ENCODE measurements around the gene EFNA4. TPM values are rescaled to one million over a fixed set of nuclear protein-coding genes. Genes with fewer than 3 reads are reported as not detected.

The EFNA4 gene
- total and polyA plus RNA-seq, 2 of the 8 experiments (the other 6 are each of a cell fraction or from before 2014, with no cell fraction given), result 21.9 to 23.9 TPM

DNA sequence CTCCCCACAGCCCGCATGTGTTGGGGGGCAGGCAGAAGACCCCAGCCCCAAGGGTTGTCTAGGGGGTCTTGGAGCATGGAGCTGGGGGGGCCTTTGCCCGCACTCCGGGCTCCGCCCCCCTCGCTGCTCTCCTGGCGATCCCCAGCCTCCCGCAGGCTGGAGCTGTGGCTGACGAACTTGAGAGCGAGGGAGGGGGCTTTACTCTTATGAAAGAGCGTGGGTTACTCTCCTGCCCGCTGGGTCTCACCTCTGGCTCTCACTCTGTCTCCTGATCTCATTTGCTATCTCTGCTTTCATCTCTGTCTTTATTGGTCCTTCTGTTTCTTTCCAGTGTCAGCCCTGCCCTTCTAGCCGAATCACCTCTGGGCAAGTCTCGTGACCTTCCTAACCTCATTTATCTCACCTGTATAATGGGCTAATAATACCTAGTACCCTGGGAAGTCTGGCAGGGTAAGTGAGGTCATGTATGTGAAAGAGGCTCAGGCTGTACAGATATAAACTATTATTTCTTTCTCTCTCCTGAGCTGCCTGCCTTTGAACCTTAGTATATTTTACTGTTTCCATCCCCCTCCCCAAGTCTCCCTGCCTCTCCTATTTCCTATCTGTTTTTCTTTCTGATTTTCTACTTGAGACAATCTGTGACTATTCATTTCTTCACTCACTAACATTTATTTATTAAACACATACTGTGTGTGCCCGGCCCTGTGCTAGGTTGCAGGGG lies 731 bp downstream of the EFNA4 start (continued):
- TF ChIP-seq KDM1A (IDR thresholded peaks at IDR 0.05; ENCODE audit: borderline replicate concordance, low read length), result peak; percentile 99

Data from H1 (cell line).